Left renal pelvis (tissue), 4 donors: ENCODE measurements around the gene ZNF638. TPM values are rescaled to one million over a fixed set of nuclear protein-coding genes. Genes with fewer than 3 reads are reported as not detected.

Source experiments
- DNase-seq, 4 donors: peaks; one replicate each; pipeline ENCODE4 v3.0.0-alpha.2; 2013; ENCODE audit warnings: low read depth in 4 of 4, low spot score in 3 of 4
- polyA plus RNA-seq, 4 donors: library from polyadenylated mRNA; unstranded; fragments of 120-200 nt; gene quantifications; one replicate each; pipeline ENCODE4 v1.2.1, GENCODE V29; 2013; ENCODE audit not compliant: insufficient read length in 4 of 4

The ZNF638 gene
- polyA plus RNA-seq, 4 donors: 138 to 229 (median 222) TPM

DNA sequence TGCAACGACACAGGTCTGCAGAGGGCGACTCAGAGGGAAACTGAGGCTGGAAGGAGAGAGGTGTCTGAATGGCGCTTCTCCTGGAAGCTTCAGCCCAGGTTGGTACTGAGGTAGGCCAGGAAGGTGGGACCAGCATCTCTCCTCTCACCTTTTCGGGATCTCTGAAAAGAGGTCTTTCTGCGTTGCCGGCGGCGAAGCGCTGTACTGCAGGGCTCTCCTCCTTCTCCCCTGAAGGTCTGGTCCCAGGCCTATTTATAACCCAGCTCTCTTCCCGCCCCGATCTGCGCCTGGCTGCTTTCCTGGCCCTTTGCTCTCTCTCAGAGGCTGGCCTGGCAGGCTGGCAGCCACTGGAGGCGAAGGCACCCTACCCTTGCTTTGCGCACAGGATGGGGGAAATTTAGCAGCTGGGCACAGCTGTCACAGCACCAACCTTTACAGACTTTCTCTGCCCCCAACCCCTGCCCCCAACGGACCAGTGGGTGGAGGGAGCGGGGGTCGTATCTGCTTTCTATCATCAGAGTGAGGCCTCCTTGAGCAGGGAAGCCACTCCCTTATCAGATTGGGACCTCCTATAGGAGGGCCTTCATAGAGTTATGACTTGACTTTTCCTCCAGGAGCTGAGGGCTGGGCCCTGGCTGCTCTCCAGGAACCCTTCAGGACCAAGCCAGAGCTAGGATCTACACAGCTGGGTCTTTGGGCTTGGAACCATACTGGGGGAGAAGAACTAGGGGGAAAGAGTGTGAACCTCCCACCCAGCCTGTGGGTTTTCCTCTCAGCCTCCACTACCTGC is 122.8 kb downstream of the ZNF638 start:
- no peak for DNase-seq

DNA sequence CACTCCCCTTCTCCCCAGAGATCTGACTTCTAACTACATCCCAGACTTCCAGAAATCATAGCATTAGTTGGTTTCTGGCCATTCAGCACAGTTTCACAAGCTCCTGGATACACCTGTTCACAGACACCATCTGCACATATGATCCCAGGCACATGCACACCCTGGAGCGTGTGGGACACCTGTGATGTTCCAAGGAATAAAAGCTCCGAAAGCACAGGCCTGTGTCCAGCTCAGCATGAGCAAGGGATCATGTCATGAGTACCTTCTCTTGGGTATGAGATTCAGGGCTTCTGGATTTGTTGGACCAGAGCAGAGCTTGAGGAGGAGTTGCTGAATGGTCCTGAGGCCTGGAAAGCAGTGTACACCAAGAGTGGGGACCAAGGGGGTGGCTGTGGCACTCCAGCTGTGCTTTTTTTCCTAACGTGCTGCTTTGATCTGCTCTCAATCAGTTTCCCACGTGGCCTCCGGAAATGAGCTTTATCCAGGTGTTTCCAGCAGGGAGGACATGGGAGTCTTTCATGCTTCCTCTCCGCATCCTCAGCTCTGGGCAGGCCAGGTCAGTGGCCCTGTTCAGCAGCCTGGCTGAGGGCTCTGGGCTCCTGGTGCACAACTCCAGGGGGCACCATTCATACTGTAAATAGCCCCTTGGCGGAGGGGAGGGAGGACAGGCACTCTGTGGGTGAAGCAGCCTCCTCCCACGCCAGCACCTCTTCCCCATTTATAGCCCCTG is 123.6 kb downstream of the ZNF638 start:
- no peak for DNase-seq

DNA sequence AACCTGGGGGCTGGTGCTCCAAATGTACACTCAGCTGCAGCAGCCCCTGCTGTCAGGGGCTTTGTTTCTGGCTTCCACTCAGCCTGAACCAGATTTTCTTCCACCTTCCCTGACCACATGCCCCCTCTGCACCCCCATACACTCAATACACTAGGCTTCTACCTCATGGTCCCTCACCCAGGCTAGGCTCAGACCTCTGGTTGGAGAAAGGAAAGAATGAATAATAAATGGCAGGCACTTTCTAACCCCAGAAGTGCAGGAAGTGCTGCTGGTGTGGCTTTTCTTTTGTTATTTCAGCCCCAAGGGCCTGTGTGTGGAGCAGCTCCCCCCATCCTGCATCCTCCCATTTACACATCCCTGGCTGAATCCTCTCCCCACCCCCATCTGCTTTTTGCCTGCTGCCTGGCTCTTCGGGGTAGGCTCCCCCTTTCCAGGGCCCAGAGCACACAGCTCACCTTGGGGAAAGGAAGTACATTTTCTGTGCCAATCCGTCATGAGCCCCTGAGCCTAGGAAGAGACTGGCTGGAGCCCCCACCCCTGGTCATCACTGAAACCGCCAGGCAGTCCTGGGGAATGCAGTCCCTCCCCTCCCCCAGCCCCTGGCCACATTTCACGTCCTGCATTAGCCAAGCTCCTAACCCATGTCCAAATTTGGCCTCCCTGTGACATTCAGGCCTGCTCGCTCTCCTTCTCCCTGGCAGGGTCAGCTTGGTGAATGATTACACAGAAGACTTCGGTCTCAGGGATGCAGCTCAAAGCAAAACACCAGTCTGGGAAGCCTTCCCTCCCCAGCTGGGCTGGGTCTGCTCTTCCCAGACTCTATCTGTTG is 124.4 kb downstream of the ZNF638 start:
- no peak for DNase-seq

DNA sequence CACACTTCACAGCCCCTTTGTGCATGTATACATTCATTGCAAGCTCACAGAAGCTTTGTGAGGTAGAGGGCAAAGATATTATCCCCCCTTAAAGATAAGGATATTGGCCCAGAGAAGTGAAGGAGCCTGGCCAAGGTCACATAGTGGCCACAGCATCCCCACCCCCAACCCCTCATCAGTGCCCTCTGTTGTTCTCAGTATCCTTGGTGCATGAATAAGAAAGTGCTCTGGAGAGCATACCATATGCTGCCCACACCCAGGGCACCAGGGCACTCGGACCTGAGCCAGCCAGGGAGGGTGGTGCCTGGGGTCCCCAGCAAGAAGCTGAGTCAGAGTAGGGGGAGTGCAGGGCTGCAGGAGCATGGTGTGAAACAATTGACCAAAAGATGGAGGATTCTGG is 125.0 kb downstream of the ZNF638 start:
- DNase-seq: no peak

DNA sequence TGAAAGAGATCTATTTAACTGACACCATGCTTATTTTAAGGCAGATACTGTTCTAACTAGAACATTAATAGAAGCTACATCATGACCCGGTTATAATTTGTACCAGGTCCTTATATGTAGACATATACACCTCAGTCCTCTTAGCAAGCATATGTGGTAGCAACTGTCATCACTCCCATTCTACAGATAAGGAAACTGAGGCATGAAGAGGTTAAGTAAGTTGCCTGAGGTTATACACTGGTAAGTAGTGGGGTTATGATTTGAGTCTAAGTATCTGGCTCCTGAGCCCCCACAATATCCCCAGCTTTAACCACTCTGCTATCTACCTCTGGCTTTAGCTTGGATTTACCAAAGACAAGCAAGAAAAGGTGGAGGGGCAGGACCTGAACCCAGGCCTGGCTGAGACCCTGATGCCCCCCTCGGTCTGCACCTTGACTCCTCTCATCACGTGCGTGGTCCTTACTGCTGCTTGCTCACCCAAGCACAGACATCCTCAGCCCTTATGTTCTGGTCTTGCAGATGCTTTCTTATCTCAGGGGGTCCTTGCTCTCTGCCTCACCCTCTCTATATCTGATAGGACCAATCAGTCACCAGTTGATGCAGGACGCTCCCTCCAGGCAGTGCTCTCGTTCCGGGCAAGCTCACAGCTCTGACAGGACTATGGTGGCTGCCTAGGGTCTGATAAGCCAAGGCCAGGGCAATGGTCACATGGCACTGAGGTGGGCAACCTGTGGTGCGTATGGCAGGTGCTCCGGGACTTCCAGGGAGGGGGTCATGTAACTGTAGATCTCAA is 125.7 kb downstream of the ZNF638 start:
- DNase-seq: no peak

DNA sequence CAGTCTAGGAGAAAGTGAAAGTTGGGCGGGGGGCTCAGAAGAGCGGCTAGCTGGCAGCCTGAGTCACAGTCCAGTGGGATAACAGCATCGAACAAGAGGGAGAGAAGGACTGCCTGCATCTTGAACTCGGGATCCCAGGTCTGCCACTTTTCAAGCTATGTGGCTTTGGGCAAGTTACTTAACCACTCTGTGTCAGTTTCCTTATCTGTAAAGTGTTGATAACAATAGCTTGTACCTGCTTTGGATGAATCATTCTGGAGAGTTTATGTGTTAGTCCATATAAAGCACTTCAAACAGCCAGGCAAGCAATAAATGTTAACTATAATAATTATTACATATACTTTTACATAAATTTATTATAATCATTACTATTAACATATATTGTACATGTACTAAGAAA is 126.3 kb downstream of the ZNF638 start:
- no peak for DNase-seq

DNA sequence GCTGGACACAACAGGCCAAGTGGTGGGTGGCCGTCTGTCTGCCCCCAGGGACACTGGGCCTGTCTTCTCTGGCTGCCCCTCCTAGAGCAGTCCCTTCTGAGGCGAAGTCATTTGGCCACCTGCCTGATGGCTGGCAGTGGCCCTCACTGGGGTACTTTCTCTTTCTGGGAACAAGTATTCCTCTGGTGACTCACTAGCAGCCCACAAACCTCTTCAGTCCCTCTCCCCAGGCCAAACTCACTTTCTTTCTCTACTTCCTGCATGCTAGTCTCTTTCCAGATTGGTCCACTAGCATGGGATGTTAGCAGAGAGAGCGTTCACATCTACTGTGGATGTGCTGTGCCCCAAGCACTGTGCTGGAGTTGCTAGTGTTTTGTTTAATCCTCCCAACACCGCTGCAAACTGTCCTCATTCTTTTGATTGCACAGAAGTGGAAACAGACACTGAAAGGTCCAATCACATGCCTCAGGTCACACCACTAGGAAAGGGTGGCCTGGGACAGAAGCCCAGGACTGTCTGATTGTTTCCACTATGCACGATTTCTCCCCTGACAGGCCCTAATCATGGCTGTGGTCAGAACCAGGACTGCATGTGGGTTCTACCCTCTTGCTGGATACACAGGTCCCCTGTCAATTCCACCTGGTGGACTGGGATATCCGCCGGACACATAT is 127.0 kb downstream of the ZNF638 start:
- DNase-seq: no peak

DNA sequence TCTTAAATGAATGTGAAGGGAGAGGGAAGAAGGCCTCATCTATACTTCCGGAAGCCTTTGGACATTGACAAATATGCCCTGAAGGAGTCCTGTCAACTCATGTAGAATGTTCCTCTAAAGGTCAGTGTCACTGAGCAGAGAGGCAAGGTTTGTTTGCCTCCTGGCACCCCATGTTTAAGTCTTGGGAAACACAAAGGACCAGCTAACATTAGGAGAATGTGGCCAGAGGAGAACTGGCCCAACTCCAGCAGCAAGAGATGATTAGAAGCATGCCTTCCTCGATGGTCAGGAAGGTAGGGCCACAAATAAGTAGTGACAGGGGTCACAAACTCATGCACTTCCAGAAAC is 127.5 kb downstream of the ZNF638 start:
- DNase-seq: no peak

DNA sequence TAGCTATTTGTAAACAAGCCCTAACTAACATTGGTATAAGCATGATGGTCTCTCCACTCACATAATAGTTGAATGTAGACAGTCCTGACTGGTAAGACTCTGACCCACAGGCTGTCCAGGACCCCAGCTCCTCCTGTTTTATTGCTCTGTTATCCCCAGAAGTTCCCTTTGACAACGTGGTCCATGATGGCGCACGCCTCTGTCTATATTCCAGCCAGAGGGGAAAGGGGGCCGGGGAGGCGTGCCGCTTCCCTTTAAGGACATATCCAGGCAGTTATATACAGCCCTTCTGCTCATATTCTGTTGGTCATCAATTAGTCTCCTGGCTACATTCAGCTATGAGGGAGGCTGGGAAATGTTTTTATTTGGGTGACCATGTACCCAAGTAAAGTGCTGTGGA is 128.5 kb downstream of the ZNF638 start:
- DNase-seq: no peak

DNA sequence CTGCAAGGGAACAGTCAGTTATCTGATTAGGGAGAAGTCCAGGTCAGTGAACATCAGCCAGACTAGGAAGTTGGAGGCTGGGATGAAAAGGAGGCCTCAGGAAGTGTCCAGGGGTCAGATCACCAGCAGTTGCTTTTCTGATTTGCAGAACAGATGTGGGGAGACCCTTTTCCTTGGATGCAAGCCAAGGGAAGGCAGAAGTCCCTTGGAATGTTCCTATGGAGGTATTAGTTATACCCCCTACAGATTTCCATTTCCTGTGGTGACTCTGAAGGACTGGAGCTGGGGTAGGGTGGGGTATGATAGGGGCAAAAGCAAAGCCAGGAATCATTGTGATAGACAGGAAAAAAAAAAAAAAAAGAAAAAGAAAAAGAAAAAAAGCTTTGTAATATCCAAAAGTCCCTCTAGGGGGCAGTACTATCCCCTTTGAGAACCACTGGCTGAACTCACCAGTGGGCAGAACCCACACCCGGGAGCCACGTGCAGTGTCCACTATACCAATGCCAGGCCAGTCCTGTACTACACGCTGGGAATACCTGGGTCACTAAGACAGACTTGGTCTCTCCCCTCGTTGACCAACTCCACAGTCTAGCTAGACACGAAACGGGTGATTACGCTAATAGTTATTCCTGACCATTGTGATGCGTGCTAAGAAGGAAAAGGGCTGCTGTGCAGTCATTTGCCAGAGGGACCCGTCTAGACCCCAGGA is 129.2 kb downstream of the ZNF638 start:
- DNase-seq: no peak

DNA sequence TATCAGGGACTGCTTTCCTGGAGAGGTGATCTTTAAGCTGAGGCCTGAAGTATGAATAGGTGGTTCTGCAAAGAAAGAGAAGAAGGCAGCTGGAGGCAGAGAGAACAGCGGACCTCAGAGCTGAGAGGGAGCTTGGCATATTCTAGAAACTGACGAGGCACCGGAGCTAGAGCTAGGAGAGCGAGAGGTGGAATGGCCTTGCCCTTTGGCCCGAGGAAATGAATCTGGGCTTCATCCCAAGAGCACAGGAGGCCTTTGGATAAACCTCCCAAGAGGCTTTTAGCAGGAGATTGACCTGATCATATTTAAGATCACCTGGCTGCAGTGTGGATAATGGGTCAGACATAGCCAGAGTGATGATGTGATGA is 129.7 kb downstream of the ZNF638 start:
- no peak for DNase-seq

DNA sequence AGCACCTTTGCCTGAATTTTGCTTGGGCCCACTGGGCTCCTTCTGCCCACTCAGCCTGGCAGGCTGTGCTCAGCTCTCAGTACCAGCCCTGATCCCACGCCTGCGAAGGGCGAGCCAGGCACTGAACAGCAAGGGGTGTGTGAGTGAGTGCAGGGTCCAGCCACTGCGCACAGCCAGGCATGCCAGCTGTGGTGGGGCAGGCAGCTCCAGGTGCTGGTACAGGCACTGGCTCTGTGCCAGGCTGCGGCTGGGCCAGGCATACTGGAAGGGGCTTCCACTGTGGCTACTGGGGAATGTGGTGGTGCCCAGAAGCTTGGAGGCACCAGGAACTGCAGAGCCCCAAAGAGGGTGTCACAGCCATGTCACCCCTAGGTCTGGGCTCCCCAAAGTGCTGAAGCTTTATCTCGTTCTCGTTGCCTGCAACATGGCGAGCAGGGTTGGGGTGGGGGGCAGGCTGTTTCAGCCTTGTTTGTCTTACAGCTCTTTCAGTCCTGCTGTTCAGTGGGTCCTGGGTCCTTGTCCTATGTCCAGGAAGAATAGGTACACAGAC is 130.5 kb downstream of the ZNF638 start:
- no peak for DNase-seq

DNA sequence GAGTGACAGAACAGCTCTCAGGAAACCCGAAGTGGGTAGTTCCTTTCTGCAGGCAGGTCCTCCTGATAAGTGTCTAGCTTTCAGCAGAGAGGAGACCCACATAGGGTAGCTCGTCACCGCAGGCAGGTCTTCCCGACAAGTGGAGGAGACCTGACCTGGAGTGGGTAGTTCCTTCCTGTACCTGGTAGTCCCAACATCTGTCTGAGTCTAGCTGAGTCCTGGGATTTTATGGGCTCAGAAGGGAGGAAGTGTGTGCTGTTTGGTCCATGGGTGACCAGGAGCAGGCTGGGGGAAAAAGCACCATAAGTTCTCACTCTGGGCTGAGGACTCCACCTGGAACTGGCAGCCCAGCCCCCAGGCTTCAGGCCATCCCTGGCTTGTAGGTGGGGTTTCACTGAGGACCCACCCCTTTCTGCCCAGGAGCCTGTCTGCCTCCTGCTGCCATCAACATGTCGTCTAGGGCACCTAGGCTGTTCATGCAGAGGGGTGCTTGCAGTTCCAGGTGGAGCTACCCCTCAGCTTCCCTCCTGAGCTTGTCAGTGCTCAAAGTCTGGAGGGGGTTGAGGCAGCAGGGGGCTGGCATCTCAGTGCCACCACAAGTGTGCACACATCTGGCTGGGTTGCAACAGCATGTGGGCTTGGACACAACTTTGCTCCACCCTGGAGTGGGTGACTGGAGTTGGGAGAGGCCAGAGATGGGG is 131.2 kb downstream of the ZNF638 start:
- DNase-seq: no peak

DNA sequence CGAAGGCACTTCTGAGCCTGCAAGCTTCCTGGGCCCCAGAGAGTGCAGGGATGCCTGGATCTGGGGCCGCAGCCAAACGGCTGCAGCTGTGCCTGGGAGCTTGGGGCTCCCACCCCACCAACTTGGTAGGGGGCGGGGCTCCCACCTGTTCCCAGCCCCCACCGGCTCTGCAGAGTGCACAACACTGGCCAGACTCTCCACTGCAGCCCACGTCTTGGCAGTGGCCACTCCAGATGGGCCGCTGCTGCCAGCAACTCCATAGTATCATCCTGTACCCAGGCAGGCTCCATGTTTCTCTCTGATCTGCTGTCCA is 131.7 kb downstream of the ZNF638 start:
- DNase-seq: no peak

DNA sequence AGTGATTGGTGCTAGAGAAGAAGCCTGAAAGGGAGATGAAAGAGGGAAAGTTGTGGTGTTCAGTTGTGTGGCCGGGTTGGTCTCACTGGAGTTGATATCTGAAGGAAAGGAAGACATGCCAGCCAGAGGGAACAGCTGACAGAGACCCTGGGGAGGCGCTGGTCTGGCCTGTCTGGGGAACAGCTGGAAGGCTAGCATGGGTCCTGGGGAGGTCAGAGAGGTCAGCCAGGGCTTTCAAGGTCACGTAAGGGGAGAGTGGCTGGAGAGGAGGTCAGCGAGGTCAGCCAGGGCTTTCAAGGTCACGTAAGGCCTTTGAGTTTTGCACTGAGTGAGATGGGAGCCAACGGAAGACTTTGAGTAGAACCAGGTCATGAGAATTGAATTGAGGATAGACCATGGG is 132.8 kb downstream of the ZNF638 start:
- no peak for DNase-seq

DNA sequence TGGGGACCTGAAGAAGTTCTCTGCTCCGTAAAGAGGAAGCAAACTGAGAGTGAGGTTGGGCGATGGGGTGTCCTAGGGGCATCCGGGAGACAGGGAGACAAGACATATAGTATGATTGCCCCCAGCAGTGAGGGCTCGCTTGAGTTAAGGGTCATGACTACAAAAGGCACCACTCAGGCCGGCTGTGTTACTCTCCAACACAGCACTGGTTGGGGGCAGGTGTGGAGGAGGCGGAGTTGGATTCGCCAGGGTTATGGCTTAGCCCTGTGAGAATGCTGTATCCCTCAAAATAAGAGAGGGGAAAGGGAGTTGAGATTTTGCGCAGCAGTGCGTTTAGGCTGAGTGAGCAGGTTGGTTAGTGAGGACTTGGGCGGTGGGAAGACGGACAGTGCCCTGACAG is 133.8 kb downstream of the ZNF638 start:
- no peak for DNase-seq

DNA sequence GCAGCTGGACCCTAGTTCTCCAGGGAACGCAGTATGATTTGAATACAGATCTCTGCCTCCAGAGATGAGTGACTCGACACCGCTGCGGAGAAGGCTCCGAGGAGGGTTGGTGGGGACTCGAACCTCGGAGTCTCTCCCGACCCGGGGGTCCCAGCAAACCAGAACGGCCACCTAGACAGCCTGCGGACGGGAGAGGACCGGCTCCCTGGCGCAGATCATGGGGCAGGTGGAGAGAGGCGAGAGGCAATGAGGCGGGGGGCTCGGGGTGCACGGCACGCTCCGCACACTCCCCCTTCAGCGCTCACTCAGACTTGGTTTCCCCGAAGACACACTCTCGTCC is 134.3 kb downstream of the ZNF638 start:
- DNase-seq: no peak

DNA sequence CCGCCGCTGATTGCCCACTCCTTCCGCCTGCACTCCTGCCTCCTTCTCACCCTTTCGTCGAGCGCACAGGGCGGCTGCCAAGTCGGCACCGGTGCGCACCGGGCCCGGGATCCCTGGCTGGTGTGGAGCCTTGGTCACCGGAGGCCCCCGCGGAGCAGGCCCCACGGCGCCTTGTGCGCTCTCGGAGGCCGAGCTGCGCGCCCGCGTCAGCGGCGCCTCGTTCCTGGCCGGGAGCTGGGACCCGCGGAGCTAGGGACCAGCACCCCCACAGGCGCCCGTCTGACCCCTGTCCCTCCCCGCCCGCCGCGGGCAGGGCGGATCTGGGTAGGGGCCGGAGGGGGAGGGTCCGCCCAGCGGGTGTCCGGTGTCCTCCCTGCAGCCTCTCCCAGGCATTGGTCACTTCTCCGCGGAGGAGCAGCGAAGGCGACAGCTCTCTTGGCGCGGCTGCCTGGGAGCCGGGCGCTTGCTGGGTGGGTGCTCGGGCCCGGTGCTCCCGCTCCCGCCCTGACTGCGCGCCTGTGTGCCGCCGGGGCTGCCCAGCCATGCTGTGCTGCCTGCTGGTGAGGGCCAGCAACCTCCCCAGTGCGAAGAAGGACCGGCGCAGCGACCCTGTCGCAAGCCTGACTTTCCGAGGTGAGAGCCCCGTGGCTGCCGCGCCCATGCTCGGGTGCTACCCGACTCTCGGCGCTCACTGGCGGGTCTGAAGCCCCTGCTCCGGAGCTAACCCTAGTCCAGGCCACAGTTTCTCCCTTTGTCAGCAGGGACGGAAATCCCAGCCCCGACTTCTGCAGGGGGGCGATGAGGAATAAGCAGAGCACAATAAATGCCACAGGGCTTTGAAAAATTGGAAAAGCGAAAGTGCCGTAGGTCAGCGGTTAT is 135.0 kb downstream of the ZNF638 start:
- peak in 2 of 4 donors; percentile 27 to 36 for DNase-seq
